ENCODE measurements around the gene ARL16. TPM values are rescaled to one million over a fixed set of nuclear protein-coding genes. Genes with fewer than 3 reads are reported as not detected.
A peak's percentile ranks its signal among the peaks of the same experiment; 100 is the strongest.

The ARL16 gene
- total and polyA plus RNA-seq, 2 experiments from 2014 or later, result 40.4 to 54.9 TPM

DNA sequence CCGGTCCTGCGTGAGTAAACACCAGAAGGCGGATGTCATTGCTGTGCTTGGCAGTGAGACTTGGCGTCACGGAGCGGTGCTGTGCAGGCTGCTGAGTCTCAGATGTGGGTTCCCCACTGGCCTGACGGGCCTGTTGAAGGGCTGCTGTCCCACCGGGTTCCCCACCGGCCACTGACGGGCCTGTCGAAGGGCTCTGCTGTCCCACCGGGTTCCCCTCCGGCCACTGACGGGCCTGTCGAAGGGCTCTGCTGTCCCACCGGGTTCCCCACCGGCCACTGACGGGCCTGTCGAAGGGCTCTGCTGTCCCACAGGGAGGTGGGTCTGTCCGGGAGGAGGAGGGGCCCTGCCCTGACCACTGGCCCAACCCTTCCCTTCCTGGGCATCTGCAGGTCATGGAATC, 3.0 kb upstream of the ARL16 start (continued):
- TF ChIP-seq CTCF (conservative IDR thresholded peaks at IDR 0.05; ENCODE audit: low read depth in 2 of 2), result no peak

GRCh38 chr17:81685108-81685507, 1.5 kb upstream of the ARL16 start:
- Histone ChIP-seq H3F3A (replicated peaks; ENCODE audit: low read depth) (peaks cover 18% of the 10 kb centered on the region), H3K9me2 (ENCODE audit: insufficient read depth) (no peaks in the 10 kb centered on the region), H3K4me1 (ENCODE audit: insufficient read depth) (peaks cover 6% of the 10 kb centered on the region), H2AFZ (no peak overlapping the region), H3K36me3 (ENCODE audit: insufficient read depth) (no peaks in the 10 kb centered on the region), H3K79me2 (replicated peaks; ENCODE audit: insufficient read depth) (peaks cover 48% of the 10 kb centered on the region), H4K20me1 (replicated peaks; ENCODE audit: insufficient read depth) (peaks cover 8% of the 10 kb centered on the region; the same call in 1 of the 2 replicates), H3K27me3 (ENCODE audit: insufficient read depth) (no peaks in the 10 kb centered on the region), H3K4me2 (peak overlapping the region; percentile 99), H3K4me3 (peak overlapping the region; percentile 96), H3K27ac (ENCODE audit: low read depth) (no peak overlapping the region)
- peaks cover 44% of the 10 kb centered on the region for H3K36me3 Mint-ChIP-seq (ENCODE audit: low read depth)
- no peaks in the 10 kb centered on the region; the same call in 2 of the 3 replicates for H3K9me3 Mint-ChIP-seq
- no peak overlapping the region for H3K27ac Mint-ChIP-seq
- peaks cover 12% of the 10 kb centered on the region for H3K4me1 Mint-ChIP-seq
- no peak for ATAC-seq
- H3K4me3 Mint-ChIP-seq, result peak overlapping the region; percentile 92
- H3K27me3 Mint-ChIP-seq (ENCODE audit: insufficient read depth, low read depth, poor library complexity), result peaks cover 16% of the 10 kb centered on the region
- no peak for DNase-seq (ENCODE audit: low spot score)
- TF ChIP-seq EZH2phosphoT487 (IDR thresholded peaks at IDR 0.05; ENCODE audit: unreplicated experiment), result no peak
- TF ChIP-seq, protein P1, sequence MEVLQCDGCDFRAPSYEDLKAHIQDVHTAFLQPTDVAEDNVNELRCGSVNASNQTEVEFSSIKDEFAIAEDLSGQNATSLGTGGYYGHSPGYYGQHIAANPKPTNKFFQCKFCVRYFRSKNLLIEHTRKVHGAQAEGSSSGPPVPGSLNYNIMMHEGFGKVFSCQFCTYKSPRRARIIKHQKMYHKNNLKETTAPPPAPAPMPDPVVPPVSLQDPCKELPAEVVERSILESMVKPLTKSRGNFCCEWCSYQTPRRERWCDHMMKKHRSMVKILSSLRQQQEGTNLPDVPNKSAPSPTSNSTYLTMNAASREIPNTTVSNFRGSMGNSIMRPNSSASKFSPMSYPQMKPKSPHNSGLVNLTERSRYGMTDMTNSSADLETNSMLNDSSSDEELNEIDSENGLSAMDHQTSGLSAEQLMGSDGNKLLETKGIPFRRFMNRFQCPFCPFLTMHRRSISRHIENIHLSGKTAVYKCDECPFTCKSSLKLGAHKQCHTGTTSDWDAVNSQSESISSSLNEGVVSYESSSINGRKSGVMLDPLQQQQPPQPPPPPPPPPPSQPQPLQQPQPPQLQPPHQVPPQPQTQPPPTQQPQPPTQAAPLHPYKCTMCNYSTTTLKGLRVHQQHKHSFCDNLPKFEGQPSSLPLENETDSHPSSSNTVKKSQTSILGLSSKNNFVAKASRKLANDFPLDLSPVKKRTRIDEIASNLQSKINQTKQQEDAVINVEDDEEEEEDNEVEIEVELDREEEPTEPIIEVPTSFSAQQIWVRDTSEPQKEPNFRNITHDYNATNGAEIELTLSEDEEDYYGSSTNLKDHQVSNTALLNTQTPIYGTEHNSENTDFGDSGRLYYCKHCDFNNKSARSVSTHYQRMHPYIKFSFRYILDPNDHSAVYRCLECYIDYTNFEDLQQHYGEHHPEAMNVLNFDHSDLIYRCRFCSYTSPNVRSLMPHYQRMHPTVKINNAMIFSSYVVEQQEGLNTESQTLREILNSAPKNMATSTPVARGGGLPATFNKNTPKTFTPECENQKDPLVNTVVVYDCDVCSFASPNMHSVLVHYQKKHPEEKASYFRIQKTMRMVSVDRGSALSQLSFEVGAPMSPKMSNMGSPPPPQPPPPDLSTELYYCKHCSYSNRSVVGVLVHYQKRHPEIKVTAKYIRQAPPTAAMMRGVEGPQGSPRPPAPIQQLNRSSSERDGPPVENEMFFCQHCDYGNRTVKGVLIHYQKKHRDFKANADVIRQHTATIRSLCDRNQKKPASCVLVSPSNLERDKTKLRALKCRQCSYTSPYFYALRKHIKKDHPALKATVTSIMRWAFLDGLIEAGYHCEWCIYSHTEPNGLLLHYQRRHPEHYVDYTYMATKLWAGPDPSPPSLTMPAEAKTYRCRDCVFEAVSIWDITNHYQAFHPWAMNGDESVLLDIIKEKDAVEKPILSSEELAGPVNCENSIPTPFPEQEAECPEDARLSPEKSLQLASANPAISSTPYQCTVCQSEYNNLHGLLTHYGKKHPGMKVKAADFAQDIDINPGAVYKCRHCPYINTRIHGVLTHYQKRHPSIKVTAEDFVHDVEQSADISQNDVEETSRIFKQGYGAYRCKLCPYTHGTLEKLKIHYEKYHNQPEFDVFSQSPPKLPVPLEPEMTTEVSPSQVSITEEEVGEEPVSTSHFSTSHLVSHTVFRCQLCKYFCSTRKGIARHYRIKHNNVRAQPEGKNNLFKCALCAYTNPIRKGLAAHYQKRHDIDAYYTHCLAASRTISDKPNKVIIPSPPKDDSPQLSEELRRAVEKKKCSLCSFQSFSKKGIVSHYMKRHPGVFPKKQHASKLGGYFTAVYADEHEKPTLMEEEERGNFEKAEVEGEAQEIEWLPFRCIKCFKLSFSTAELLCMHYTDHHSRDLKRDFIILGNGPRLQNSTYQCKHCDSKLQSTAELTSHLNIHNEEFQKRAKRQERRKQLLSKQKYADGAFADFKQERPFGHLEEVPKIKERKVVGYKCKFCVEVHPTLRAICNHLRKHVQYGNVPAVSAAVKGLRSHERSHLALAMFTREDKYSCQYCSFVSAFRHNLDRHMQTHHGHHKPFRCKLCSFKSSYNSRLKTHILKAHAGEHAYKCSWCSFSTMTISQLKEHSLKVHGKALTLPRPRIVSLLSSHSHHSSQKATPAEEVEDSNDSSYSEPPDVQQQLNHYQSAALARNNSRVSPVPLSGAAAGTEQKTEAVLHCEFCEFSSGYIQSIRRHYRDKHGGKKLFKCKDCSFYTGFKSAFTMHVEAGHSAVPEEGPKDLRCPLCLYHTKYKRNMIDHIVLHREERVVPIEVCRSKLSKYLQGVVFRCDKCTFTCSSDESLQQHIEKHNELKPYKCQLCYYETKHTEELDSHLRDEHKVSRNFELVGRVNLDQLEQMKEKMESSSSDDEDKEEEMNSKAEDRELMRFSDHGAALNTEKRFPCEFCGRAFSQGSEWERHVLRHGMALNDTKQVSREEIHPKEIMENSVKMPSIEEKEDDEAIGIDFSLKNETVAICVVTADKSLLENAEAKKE (CRISPR knock-in tag; IDR thresholded peaks at IDR 0.05), result no peak
- TF ChIP-seq ETS1 (IDR thresholded peaks at IDR 0.05), result no peak
- TF ChIP-seq ZNF331 (CRISPR knock-in tag; IDR thresholded peaks at IDR 0.05; ENCODE audit: low read depth), result no peak
- no peak for TF ChIP-seq JUNB (IDR thresholded peaks at IDR 0.05; ENCODE audit: unreplicated experiment)
- TF ChIP-seq EZH2 (IDR thresholded peaks at IDR 0.05; ENCODE audit: low read depth, unreplicated experiment), result no peak
- TF ChIP-seq CREB1 (CRISPR knock-in tag; IDR thresholded peaks at IDR 0.05; ENCODE audit: low read depth), result no peak
- TF ChIP-seq POLR2AphosphoS5 (IDR thresholded peaks at IDR 0.05; ENCODE audit: low read depth), result no peak
- no peak for TF ChIP-seq ZNF114 (CRISPR knock-in tag; IDR thresholded peaks at IDR 0.05)
- no peak for TF ChIP-seq NANOG (IDR thresholded peaks at IDR 0.05; ENCODE audit: borderline replicate concordance)
- TF ChIP-seq CTCF (conservative IDR thresholded peaks at IDR 0.05; ENCODE audit: low read depth in 2 of 2), result no peak

All from GM23338 (cell line).